ENCODE data around the gene ACER2. TPM values are rescaled to one million over a fixed set of nuclear protein-coding genes. Genes with fewer than 3 reads are reported as not detected.

Gene ACER2
- total RNA-seq, 1 donor, result 3.8 TPM

GRCh38 chr9:19481121-19481870, 72.5 kb downstream of the ACER2 start:
- DNase-seq (ENCODE audit: low read depth in 2 of 3, low spot score in 2 of 3), result no peak

DNA sequence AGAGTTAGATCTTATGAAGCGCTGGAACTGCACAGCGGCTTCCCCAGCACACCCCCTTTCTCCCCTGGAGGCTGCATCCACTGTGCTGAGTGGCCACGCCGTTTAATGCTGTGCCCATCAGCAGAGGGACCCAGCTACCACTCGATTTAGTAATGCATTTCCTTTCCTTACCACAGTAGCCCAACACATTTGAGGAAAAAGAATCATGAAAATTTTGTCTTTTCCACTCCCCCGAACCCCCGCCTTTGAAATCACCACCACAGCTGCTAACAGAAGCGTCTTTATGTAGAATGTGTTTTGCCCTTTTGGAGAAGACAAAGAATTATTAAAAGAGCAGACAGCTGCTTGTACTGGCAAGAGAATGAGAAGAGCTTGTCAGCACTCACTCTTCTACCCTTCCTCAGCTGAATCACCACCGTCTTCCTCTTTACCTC, 73.2 kb downstream of the ACER2 start:
- no peak for DNase-seq (ENCODE audit: low read depth in 2 of 3, low spot score in 2 of 3)

DNA sequence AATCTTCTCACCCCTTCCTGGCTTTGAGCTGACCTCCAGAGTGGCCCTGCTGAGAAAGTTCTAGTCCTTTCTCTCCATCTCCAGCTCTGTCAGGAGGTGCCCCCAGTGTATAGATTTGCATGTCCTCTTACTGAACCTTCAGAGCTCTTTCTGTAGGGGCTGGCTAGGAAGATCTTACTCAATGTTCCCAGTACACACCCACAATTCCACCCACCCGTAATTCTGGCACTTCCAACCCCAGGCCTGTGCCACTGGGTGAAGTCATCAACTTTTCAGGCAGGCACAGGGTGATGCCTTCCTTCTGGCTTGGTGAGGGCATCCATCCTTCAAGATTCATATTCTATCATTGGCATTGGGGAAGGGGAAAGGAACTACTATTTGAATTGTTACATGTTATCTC, 75.9 kb downstream of the ACER2 start:
- no peak for DNase-seq (ENCODE audit: low read depth in 2 of 3, low spot score in 2 of 3)

DNA sequence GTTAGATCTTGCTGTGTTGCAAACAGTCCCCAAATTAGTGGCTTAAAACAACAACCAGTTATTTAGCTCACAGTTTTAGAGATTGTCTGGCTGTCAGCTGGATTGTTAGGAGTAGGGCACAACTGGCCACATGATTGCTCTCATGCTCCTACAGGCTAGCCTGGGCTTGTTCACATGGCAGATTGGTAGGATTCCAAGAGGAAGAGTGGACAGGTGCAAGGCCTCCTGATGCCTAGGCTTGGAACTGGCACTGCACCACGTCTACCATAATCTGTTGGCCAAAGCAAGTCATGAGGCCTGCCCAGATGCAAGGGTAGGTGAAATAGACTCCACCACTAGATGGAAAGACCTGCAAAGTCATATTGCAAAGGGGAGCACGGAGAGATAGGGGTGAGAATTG, 76.4 kb downstream of the ACER2 start:
- no peak for DNase-seq (ENCODE audit: low read depth in 2 of 3, low spot score in 2 of 3)

DNA sequence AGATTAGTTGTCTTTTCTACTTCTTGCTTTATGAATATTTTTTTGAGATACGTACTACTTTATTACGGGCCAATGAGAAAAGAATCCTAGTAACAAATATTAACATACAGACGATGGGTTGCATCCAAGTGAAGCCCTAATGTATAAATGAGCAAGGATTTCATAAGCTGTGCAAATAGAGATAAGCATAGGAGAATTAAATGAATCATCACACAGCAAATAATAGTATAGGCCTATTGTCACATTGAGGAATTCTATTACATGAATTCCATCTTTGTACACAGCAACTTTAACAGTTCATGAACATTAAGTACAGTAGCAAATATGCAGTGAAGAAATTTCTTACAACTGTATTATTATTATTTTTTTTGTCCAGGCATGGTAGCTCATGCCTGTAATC, 78.0 kb downstream of the ACER2 start:
- no peak for DNase-seq (ENCODE audit: low read depth in 2 of 3, low spot score in 2 of 3)

DNA sequence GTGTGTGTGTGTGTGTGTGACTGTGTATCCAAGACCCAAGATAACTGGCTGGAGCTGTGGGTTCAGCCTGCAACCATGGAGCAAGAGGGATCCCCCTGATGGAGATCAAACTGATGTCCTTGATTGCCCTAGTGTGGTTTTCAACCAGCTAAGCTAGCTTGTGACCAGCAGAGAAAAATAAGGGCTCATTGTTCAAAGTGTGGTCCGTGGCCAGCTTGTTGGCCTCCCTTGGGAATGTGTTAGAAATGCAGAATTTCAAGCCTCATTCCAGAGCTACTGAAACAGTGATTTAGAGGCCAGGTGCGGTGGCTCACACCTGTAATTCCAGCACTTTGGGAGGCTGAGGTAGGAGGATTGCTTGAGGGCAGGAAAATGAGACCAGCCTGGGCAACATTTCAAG, 79.9 kb downstream of the ACER2 start:
- no peak for DNase-seq (ENCODE audit: low read depth in 2 of 3, low spot score in 2 of 3)

DNA sequence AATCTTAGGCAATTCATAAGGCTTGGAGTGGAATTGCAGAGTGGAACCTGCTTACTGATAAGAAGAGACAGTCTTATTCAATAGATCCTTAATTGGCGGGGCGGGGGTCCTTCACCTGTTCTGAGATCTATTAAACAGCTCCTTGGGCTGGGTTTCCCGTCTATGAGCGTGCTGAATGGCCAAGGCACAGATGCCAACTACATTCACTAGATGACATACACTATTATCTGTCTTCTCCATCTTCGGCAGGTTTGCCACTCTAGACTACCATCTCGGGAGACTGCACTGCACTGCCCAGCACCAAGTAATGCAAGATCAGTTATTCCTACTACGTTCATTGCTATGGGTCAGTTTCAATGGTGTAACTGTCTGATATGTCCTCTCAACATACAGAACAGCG, 81.5 kb downstream of the ACER2 start:
- DNase-seq (ENCODE audit: low read depth in 2 of 3, low spot score in 2 of 3), result no peak

DNA sequence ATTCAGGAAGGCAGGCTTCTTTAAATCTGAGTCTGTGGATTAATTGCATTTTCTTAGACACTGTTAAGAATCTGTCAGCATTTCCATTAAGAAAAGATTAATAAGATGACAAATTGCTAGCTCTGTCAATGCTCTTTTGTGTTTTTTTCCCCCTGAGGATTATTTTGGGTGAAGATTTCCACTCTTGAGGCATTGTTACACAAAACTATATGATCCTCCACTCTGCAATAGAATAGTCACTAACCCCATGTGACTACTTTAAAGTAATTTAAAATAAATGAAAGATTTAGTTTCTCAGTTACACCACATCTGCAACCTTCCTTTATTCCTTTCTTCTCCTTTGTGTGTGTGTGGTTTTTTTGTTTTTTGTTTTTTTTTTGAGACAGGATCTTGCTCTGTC, 82.0 kb downstream of the ACER2 start:
- DNase-seq (ENCODE audit: low read depth in 2 of 3, low spot score in 2 of 3), result no peak

DNA sequence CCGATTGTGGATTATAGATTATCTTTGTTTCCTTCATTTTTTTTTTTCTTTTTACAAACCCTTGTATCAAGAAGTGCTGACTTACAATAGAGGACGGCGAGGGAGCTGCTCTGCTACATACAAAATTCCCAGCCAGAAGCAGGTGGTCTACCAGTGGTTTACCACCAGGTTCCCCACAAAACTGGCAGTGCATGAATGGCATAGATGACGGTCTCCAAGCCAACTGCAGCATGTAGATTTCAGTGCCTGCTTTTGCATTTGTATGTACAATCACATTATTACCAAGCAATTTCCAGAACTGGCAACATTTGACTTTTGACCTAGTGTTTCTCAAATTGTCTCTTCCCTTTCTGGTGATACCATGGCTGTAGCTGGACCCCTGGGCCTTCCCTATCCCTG, 84.0 kb downstream of the ACER2 start:
- no peak for DNase-seq (ENCODE audit: low read depth in 2 of 3, low spot score in 2 of 3)

GRCh38 chr9:19493174-19493811, 84.5 kb downstream of the ACER2 start:
- DNase-seq (ENCODE audit: low read depth in 2 of 3, low spot score in 2 of 3), result peak in 2 of 3 donors; percentile 52 to 67

GRCh38 chr9:19493876-19494275, 85.1 kb downstream of the ACER2 start:
- DNase-seq (ENCODE audit: low read depth in 2 of 3, low spot score in 2 of 3), result no peak

DNA sequence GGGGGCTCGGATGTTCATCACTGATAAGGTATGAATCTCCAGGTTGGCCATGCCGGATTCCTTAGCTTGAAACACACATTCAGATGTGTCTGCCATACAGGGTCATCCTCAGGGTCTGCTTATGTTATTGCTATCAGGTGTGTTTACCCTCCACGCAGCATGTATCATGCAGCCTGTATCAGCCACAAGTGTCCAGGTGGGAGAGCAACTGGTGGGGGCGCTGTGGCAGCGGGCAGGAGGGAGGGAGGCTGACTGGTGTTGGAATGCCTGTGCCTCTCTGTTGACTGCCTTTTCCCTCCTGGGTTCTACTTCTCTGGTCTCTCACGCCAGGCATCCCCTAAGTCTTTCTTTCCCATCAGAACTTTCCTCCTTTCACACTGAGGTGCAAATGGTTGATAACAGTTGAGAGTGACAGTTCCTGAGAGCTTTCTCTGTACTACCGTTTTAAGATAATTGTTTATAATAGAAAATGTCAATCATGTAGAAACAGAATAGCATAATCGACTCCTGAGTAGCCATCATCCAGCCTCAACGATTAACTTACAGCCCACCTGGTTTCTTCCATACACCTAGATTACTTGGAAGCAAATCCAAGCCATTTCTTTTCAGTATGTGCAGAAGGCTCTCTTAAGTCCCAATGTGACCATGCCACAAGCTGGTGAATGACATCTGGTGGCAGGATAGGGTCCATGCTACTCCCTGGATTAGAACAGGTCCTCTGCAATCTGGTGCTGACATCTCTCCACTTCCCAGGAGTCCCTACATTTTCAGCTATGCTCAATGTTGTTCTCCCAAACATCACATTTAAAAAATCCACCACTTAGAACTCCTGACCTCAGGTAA, 86.6 kb downstream of the ACER2 start:
- DNase-seq (ENCODE audit: low read depth in 2 of 3, low spot score in 2 of 3), result no peak

- DNase-seq (ENCODE audit: low read depth in 2 of 3, low spot score in 2 of 3), result no peak
Measured at GRCh38 chr9:19496321-19497050, 87.7 kb downstream of the ACER2 start.

- no peak for DNase-seq (ENCODE audit: low read depth in 2 of 3, low spot score in 2 of 3)
Measured at GRCh38 chr9:19497276-19497675, 88.5 kb downstream of the ACER2 start.

GRCh38 chr9:19498015-19498414, 89.2 kb downstream of the ACER2 start:
- no peak for DNase-seq (ENCODE audit: low read depth in 2 of 3, low spot score in 2 of 3)

Other genes starting within 250 kb of the ACER2 start
- 41.7 TPM for gene DENND4C, start 178.3 kb upstream of the ACER2 start, total RNA-seq
- gene RPS6, start 28.8 kb upstream of the ACER2 start, total RNA-seq, result 2,263 TPM

All from hematopoietic multipotent progenitor cell (in vitro differentiated cells).